H1 (cell line): ENCODE results near the gene TMEM221. TPM values are rescaled to one million over a fixed set of nuclear protein-coding genes. Genes with fewer than 3 reads are reported as not detected.

ENCODE experiments used
- CTCF ChIA-PET: fragments of 300-600 bp; sonication (Branson Sonifier 250); formaldehyde crosslinking; loops from one replicate; lab custom pipeline; 2021; ENCODE audit not compliant: partially characterized antibody; lab: Charles Lee
- POLR2A ChIA-PET: fragments of 300-600 bp; sonication (Branson Sonifier 250); formaldehyde crosslinking; loops from one replicate; lab custom pipeline; 2021; ENCODE audit warnings: inconsistent platforms; ENCODE audit not compliant: partially characterized antibody; lab: Charles Lee
- DNase-seq, 2 experiments: peaks; one replicate each; pipeline versions ENCODE4 v3.0.0 to v3.0.0-alpha.2; 2010 to 2022; ENCODE audit warnings: low spot score in 2 of 2, low read depth in 1 of 2, mixed read lengths in 1 of 2
- FAIRE-seq: peaks from 2 replicates; lab custom pipeline; 2011; peaks lifted over from hg19 to GRCh38; lab: Jason Lieb, UNC
- H2AFZ ChIP-seq: 2 replicates; pipeline ENCODE4 v1.8.1; 2012; ENCODE audit warnings: low read length, inconsistent platforms
- H2AK5ac ChIP-seq: 2 replicates; pipeline ENCODE4 v1.6.1; 2013; ENCODE audit warnings: low read depth, low read length
- H2BK120ac ChIP-seq: replicated peaks from 2 replicates; pipeline ENCODE3; 2013; ENCODE audit warnings: low read depth, low read length, inconsistent platforms
- H2BK12ac ChIP-seq: 2 replicates; pipeline ENCODE4 v1.6.1; 2013; ENCODE audit warnings: low read depth, low read length
- H2BK15ac ChIP-seq: 2 replicates; pipeline ENCODE4 v1.6.1; 2013; ENCODE audit warnings: low read length
- H2BK20ac ChIP-seq: 2 replicates; pipeline ENCODE4 v1.6.1; 2013; ENCODE audit warnings: low read length
- H2BK5ac ChIP-seq: 2 replicates; pipeline ENCODE4 v1.6.1; 2013; ENCODE audit warnings: low read depth, low read length
- H3K14ac ChIP-seq: 2 replicates; pipeline ENCODE4 v1.6.1; 2013; ENCODE audit warnings: inconsistent platforms; ENCODE audit not compliant: insufficient read length
- H3K18ac ChIP-seq: 2 replicates; pipeline ENCODE4 v1.6.1; 2013; ENCODE audit warnings: low read length; ENCODE audit errors: extremely low read depth
- H3K23ac ChIP-seq: 2 replicates; pipeline ENCODE4 v1.6.1; 2013; ENCODE audit warnings: inconsistent platforms; ENCODE audit not compliant: insufficient read length
- H3K23me2 ChIP-seq: 2 replicates; pipeline ENCODE4 v1.6.1; 2013; ENCODE audit warnings: low read depth, low read length
- H3K27ac ChIP-seq: 2 replicates; pipeline ENCODE4 v1.6.1; 2011; ENCODE audit warnings: low read depth, low read length, inconsistent platforms
- H3K27me3 ChIP-seq, 4 experiments: replicated peaks in 1 of 4; 1 replicate in 1 of 4; 2 replicates in 3 of 4; pipeline versions ENCODE4 v1.6.1 to v1.8.1; 2011 to 2013; ENCODE audit warnings: low read length in 3 of 4, mild to moderate bottlenecking in 3 of 4, inconsistent platforms in 2 of 4, mixed read lengths in 2 of 4, moderate library complexity in 1 of 4; ENCODE audit not compliant: control insufficient read depth in 3 of 4, insufficient read depth in 3 of 4; ENCODE audit errors: extremely low read depth in 1 of 4
- H3K36me3 ChIP-seq, 4 experiments: 2 replicates each; pipeline versions ENCODE4 v1.6.1 to v1.8.1; 2011 to 2013; ENCODE audit warnings: mild to moderate bottlenecking in 4 of 4, low read length in 3 of 4, moderate library complexity in 2 of 4, control low read depth in 1 of 4, inconsistent platforms in 1 of 4; ENCODE audit not compliant: insufficient read depth in 4 of 4, control insufficient read depth in 2 of 4
- H3K4ac ChIP-seq: replicated peaks from 2 replicates; pipeline ENCODE3; 2013; ENCODE audit warnings: low read length, low read depth, mixed read lengths, inconsistent platforms; ENCODE audit not compliant: insufficient read length
- H3K4me1 ChIP-seq, 4 experiments: replicated peaks in 1 of 4; 1 replicate in 1 of 4; 2 replicates in 3 of 4; pipeline versions ENCODE4 v1.6.1 to v1.8.1; 2011 to 2013; ENCODE audit warnings: low read length in 3 of 4, inconsistent platforms in 2 of 4, mixed read lengths in 1 of 4; ENCODE audit not compliant: insufficient read depth in 4 of 4, control insufficient read depth in 3 of 4
- H3K4me2 ChIP-seq, 2 experiments: 2 replicates each; pipeline versions ENCODE4 v1.6.1 to v1.8.1; 2011 to 2013; ENCODE audit warnings: low read depth in 2 of 2, low read length in 2 of 2, control low read depth in 1 of 2, inconsistent platforms in 1 of 2, mild to moderate bottlenecking in 1 of 2; ENCODE audit not compliant: insufficient read depth in 1 of 2
- H3K4me3 ChIP-seq, 4 experiments: fragments of 200-600, 300-600 bp in 1 of 4; sonication (generic), shearing (Covaris generic), sonication (Bioruptor Twin) in 1 of 4; 2 replicates each; pipeline versions ENCODE4 v1.5.1 to v1.8.1; 2011 to 2016; ENCODE audit warnings: low read length in 4 of 4, low read depth in 3 of 4, control low read depth in 2 of 4, inconsistent platforms in 2 of 4, mild to moderate bottlenecking in 2 of 4, mixed read lengths in 1 of 4, moderate library complexity in 1 of 4; ENCODE audit not compliant: insufficient read depth in 2 of 4; ENCODE audit errors: extremely low read depth in 1 of 4
- H3K56ac ChIP-seq: replicated peaks from 2 replicates; pipeline ENCODE3; 2013; ENCODE audit warnings: low read depth, mild to moderate bottlenecking, mixed read lengths, low read length, inconsistent platforms; ENCODE audit not compliant: insufficient read length
- H3K79me1 ChIP-seq: 2 replicates; pipeline ENCODE4 v1.6.1; 2013; ENCODE audit warnings: low read depth, low read length, control low read depth
- H3K79me2 ChIP-seq, 2 experiments: 2 replicates each; pipeline versions ENCODE4 v1.6.1 to v1.8.1; 2012 to 2013; ENCODE audit warnings: low read length in 2 of 2, mild to moderate bottlenecking in 2 of 2, inconsistent platforms in 1 of 2; ENCODE audit not compliant: insufficient read depth in 2 of 2, control insufficient read depth in 1 of 2
- H3K9ac ChIP-seq, 4 experiments: replicated peaks in 1 of 4; 1 replicate in 1 of 4; 2 replicates in 3 of 4; pipeline versions ENCODE4 v1.6.1 to v1.8.1; 2011 to 2013; ENCODE audit warnings: low read depth in 3 of 4, low read length in 3 of 4, control low read depth in 2 of 4, mild to moderate bottlenecking in 2 of 4, moderate library complexity in 2 of 4, inconsistent platforms in 1 of 4; ENCODE audit errors: extremely low read depth in 1 of 4
- H3K9me3 ChIP-seq, 2 experiments: 2 replicates each; pipeline versions ENCODE4 v1.6.1 to v1.8.1; 2012 to 2013; ENCODE audit warnings: mild to moderate bottlenecking in 2 of 2, moderate library complexity in 2 of 2, control low read depth in 1 of 2, inconsistent platforms in 1 of 2, low read depth in 1 of 2, low read length in 1 of 2, mixed read lengths in 1 of 2; ENCODE audit not compliant: insufficient read depth in 2 of 2
- H4K20me1 ChIP-seq, 2 experiments: replicated peaks in 1 of 2; 2 replicates each; pipeline versions ENCODE3 to v1.8.1; 2011 to 2013; ENCODE audit warnings: inconsistent platforms in 2 of 2, low read length in 2 of 2, mild to moderate bottlenecking in 1 of 2; ENCODE audit not compliant: insufficient read depth in 2 of 2, control insufficient read depth in 1 of 2
- H4K5ac ChIP-seq: 2 replicates; pipeline ENCODE4 v1.6.1; 2013; ENCODE audit warnings: low read length, low read depth, mixed read lengths, inconsistent platforms; ENCODE audit not compliant: insufficient read length
- H4K8ac ChIP-seq: 2 replicates; pipeline ENCODE4 v1.8.0; 2013; ENCODE audit warnings: mild to moderate bottlenecking, moderate library complexity, low read length, inconsistent platforms; ENCODE audit not compliant: insufficient read depth; ENCODE audit errors: extremely low read depth
- H4K91ac ChIP-seq: replicated peaks from 2 replicates; pipeline ENCODE3; 2013; ENCODE audit warnings: low read length, mixed read lengths, inconsistent platforms; ENCODE audit not compliant: insufficient read length
- BRCA1 ChIP-seq: IDR thresholded peaks from 2 replicates; pipeline ENCODE4 v1.6.1; 2012; ENCODE audit warnings: low read depth, low read length, improper control_type of control experiment
- CHD2 ChIP-seq: IDR thresholded peaks from 2 replicates; pipeline ENCODE4 v1.6.1; 2012; ENCODE audit warnings: low read length, improper control_type of control experiment
- CTBP2 ChIP-seq: IDR thresholded peaks from 2 replicates; pipeline ENCODE4 v1.7.0; 2011; ENCODE audit warnings: borderline replicate concordance, mild to moderate bottlenecking, moderate library complexity, mixed read lengths, low read length; ENCODE audit not compliant: insufficient read depth, insufficient read length
- FOSL1 ChIP-seq: IDR thresholded peaks from 2 replicates; pipeline ENCODE4 v1.6.1; 2011; ENCODE audit warnings: mild to moderate bottlenecking, low read depth, low read length, moderate library complexity; ENCODE audit not compliant: insufficient read depth
- KDM4A ChIP-seq: IDR thresholded peaks from one replicate; pipeline ENCODE4 v1.7.1; 2012; ENCODE audit warnings: low read depth, mild to moderate bottlenecking, moderate library complexity, low read length, inconsistent platforms; ENCODE audit not compliant: severe bottlenecking
- NANOG ChIP-seq: IDR thresholded peaks from 2 replicates; pipeline ENCODE4 v1.6.1; 2011; ENCODE audit warnings: low read length, low read depth, mild to moderate bottlenecking, inconsistent platforms; ENCODE audit not compliant: insufficient read depth, poor library complexity, severe bottlenecking
- RFX5 ChIP-seq: IDR thresholded peaks from 2 replicates; pipeline ENCODE4 v1.6.1; 2011; ENCODE audit warnings: low read depth, low read length, improper control_type of control experiment, borderline replicate concordance
- SIX5 ChIP-seq: IDR thresholded peaks from 2 replicates; pipeline ENCODE4 v1.6.1; 2011; ENCODE audit warnings: mild to moderate bottlenecking, low read depth, low read length
- SP2 ChIP-seq: IDR thresholded peaks from 2 replicates; pipeline ENCODE4 v1.6.1; 2012; ENCODE audit warnings: mild to moderate bottlenecking, low read length, inconsistent platforms
- SUZ12 ChIP-seq: fragments of 200-600 bp; sonication (generic); IDR thresholded peaks from 2 replicates; pipeline ENCODE4 v1.6.1; 2012; ENCODE audit warnings: mild to moderate bottlenecking, inconsistent platforms, low read length, moderate library complexity, mixed read lengths
- TCF12 ChIP-seq: IDR thresholded peaks from 2 replicates; pipeline ENCODE4 v1.6.1; 2011; ENCODE audit warnings: low read depth, mild to moderate bottlenecking, low read length
- WGBS, 2 experiments: shearing (Covaris generic) in 1 of 2; methylation state at CpG; one replicate each; pipeline versions ENCODE4 v1.1.6 to v1.1.7; 2013 to 2015; ENCODE audit warnings: low lambda C conversion rate in 2 of 2, mixed read lengths in 2 of 2, inconsistent platforms in 1 of 2, low coverage in 1 of 2, missing lambda C conversion rate in 1 of 2; ENCODE audit not compliant: insufficient replicate concordance in 2 of 2, insufficient coverage in 1 of 2, insufficient read length in 1 of 2; ENCODE audit errors: extremely low coverage in 1 of 2, missing lambda C conversion rate in 1 of 2; 5-methylcytosine and 5-hydroxymethylcytosine counted together
- polyA plus RNA-seq, 7 experiments: library from polyadenylated mRNA; depleted of rRNA in 3 of 7; stranded (reverse) in 5 of 7; unstranded in 2 of 7; fragments of >200 nt in 5 of 7; fragments of 200-250 nt in 2 of 7; gene quantifications; 1 replicate in 5 of 7; 2 replicates in 1 of 7; 4 replicates in 1 of 7; pipeline versions ENCODE4 v1.2.1 to v1.2.3, GENCODE V29; 2011 to 2013; ENCODE audit warnings: missing spikeins in 2 of 7, mixed read lengths in 2 of 7
- total RNA-seq: library from RNA; stranded (reverse); fragmentation: NEBNext Ultra II Directional; extraction: Animal tissue kit (Norgen Biotek cat#: 25700); gene quantifications from 2 replicates; pipeline ENCODE4 v1.2.1, GENCODE V29; 2021
- TF ChIP-seq, protein P1 (sequence below): IDR thresholded peaks from 2 replicates; pipeline ENCODE4 v1.6.1; 2012; ENCODE audit warnings: inconsistent platforms

TMEM221 gene
- total and polyA plus RNA-seq, 2 of the 8 experiments (the other 6 are each of a cell fraction or from before 2014, with no cell fraction given), result 1.4 to 2.0 TPM

DNA sequence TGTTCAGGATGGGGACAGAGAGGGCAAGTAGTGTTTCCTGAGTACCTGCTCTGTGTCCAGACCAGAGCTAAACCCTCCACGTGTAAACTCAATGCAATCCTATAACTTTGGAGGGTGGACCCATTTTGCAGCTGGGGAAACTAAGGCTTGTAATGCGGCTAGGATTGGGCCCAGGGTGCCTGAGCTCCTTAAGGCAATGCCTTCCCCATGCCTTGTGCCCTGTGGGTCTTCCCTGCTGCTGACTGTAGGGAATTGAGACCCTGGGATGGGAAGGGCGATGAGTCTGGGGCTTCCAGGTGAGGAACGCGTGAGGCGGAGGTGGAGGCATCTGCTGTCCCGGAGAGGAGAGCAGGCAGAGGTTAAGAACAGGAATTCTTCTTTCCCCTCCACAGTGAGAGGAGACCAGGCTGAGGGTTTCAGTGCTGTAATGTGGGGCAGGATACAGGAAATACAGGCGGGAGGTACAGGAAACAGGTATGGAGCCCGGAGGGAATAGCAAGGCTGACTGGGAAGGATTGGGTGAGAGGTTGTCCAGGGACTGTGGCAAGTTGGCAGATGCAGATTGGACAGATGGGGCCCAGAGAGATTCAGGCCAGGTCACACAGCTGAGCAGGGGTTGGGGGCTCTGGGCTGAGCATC is 41.0 kb upstream of the TMEM221 start:
- ChIA-PET POLR2A (interaction anchor here (0.7 to 1.7 kb wide), 4 partner anchors 18 to 61 kb away, joined by 3 to 8 read pairs (median 3); partner anchors contain the start of gene PGLS), CTCF (interaction anchor here (0.8 to 3.5 kb wide), 12 partner anchors 9 to 277 kb away, joined by 3 to 13 read pairs (median 4); partner anchors contain the start of gene PGLS)
- no peaks in the 10 kb centered on the region for H3K36me3 ChIP-seq
- H2BK20ac ChIP-seq, result no peak overlapping the region
- H3K4ac ChIP-seq, result peak overlapping the region; percentile 73
- H3K27ac ChIP-seq, result no peak overlapping the region
- WGBS, 2 experiments, result 85% methylated on average over 9 of the region's 9 CpGs; no CpG with 5 or more reads in 1 of the 2 experiments
- H3K79me2 ChIP-seq, result no peaks in the 10 kb centered on the region
- no peak overlapping the region for H3K23ac ChIP-seq
- H3K14ac ChIP-seq, result no peak overlapping the region
- peak overlapping the region; percentile 90; the same call in 1 of the 2 replicates for H2BK12ac ChIP-seq
- peak overlapping the region; percentile 88; the same call in 1 of the 2 replicates for H2BK5ac ChIP-seq
- peak overlapping the region; percentile 99 for H2AFZ ChIP-seq
- no peak overlapping the region for H2AK5ac ChIP-seq
- DNase-seq, result no peak
- no peak overlapping the region for H3K9ac ChIP-seq
- peak overlapping the region in 1 of 4 experiments; percentile 31; a peak in 1 of 8 replicates for H3K4me3 ChIP-seq
- H3K56ac ChIP-seq, result no peak overlapping the region
- no peaks in the 10 kb centered on the region for H3K79me1 ChIP-seq
- peak overlapping the region; percentile 1 for H2BK120ac ChIP-seq
- H2BK15ac ChIP-seq, result peak overlapping the region; percentile 83; the same call in 1 of the 2 replicates
- H3K18ac ChIP-seq, result no peak overlapping the region
- peak overlapping the region; percentile 56 to 84; a peak in 3 of 4 replicates for H3K4me2 ChIP-seq
- H4K91ac ChIP-seq, result peak overlapping the region; percentile 87
- H4K20me1 ChIP-seq, result no peaks in the 10 kb centered on the region
- peaks cover 6% of the 10 kb centered on the region for H3K23me2 ChIP-seq
- no peaks in the 10 kb centered on the region for H3K9me3 ChIP-seq
- H3K27me3 ChIP-seq, result no peaks in the 10 kb centered on the region
- H3K4me1 ChIP-seq, result peaks cover 0 to 19% (median 15%) of the 10 kb centered on the region in 4 experiments; a peak in 6 of 7 replicates
- peak overlapping the region; percentile 8 for H4K5ac ChIP-seq
- FAIRE-seq, result no peak
- peak overlapping the region; percentile 84 for H4K8ac ChIP-seq
- no peak for TF ChIP-seq SIX5
- no peak for TF ChIP-seq RFX5
- no peak for TF ChIP-seq CHD2
- no peak for TF ChIP-seq FOSL1
- TF ChIP-seq NANOG, result no peak
- TF ChIP-seq SUZ12, result no peak
- no peak for TF ChIP-seq TCF12
- TF ChIP-seq, protein P1, sequence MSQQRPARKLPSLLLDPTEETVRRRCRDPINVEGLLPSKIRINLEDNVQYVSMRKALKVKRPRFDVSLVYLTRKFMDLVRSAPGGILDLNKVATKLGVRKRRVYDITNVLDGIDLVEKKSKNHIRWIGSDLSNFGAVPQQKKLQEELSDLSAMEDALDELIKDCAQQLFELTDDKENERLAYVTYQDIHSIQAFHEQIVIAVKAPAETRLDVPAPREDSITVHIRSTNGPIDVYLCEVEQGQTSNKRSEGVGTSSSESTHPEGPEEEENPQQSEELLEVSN, result no peak
- peak; percentile 4 for TF ChIP-seq KDM4A
- TF ChIP-seq CTBP2, result no peak
- TF ChIP-seq SP2, result no peak
- no peak for TF ChIP-seq BRCA1
